H9 (cell line): ENCODE data around the gene HSP90B1. TPM values are rescaled to one million over a fixed set of nuclear protein-coding genes. Genes with fewer than 3 reads are reported as not detected.

ENCODE experiments used
- DNase-seq: peaks from one replicate; pipeline ENCODE4 v3.0.0-alpha.2; 2017
- H2AFZ ChIP-seq: one replicate; pipeline ENCODE4 v1.6.1; 2013; ENCODE audit warnings: mild to moderate bottlenecking, low read length, control low read depth, moderate library complexity
- H2AK5ac ChIP-seq: 2 replicates; pipeline ENCODE4 v1.6.1; 2013; ENCODE audit warnings: low read length, control low read depth, mixed read lengths; ENCODE audit not compliant: insufficient read length
- H2BK120ac ChIP-seq: one replicate; pipeline ENCODE4 v1.6.1; 2013; ENCODE audit warnings: low read depth, mild to moderate bottlenecking, low read length, control low read depth, inconsistent platforms; ENCODE audit not compliant: poor library complexity, severe bottlenecking
- H2BK12ac ChIP-seq: 2 replicates; pipeline ENCODE4 v1.6.1; 2013; ENCODE audit warnings: low read length, control low read depth, mixed read lengths, low read depth; ENCODE audit not compliant: insufficient read length
- H2BK15ac ChIP-seq: 2 replicates; pipeline ENCODE4 v1.6.1; 2013; ENCODE audit warnings: low read depth, low read length, control low read depth
- H2BK20ac ChIP-seq: one replicate; pipeline ENCODE4 v1.6.1; 2013; ENCODE audit warnings: low read depth, mild to moderate bottlenecking, low read length, control low read depth, inconsistent platforms; ENCODE audit not compliant: poor library complexity, severe bottlenecking
- H2BK5ac ChIP-seq: 2 replicates; pipeline ENCODE4 v1.6.1; 2013; ENCODE audit warnings: low read length, control low read depth, mixed read lengths; ENCODE audit not compliant: insufficient read length
- H3K14ac ChIP-seq: 2 replicates; pipeline ENCODE4 v1.6.1; 2013; ENCODE audit warnings: low read length, control low read depth; ENCODE audit not compliant: insufficient read depth
- H3K18ac ChIP-seq: 2 replicates; pipeline ENCODE4 v1.6.1; 2013; ENCODE audit warnings: low read depth, mild to moderate bottlenecking, mixed read lengths, low read length, control low read depth; ENCODE audit not compliant: insufficient read length
- H3K23ac ChIP-seq: 2 replicates; pipeline ENCODE4 v1.6.1; 2013; ENCODE audit warnings: low read length, control low read depth, mixed read lengths, low read depth; ENCODE audit not compliant: insufficient read length
- H3K23me2 ChIP-seq: 2 replicates; pipeline ENCODE4 v1.6.1; 2013; ENCODE audit warnings: low read depth, mild to moderate bottlenecking, mixed read lengths, low read length, control low read depth; ENCODE audit not compliant: insufficient read length, poor library complexity, severe bottlenecking
- H3K27ac ChIP-seq: 2 replicates; pipeline ENCODE4 v1.5.1; 2013; ENCODE audit warnings: low read length, control low read depth, mixed read lengths, low read depth; ENCODE audit not compliant: insufficient read length
- H3K27me3 ChIP-seq: 2 replicates; pipeline ENCODE4 v1.6.1; 2013; ENCODE audit warnings: low read length, control low read depth, inconsistent platforms; ENCODE audit not compliant: insufficient read depth
- H3K4ac ChIP-seq: 2 replicates; pipeline ENCODE4 v1.6.1; 2013; ENCODE audit warnings: low read depth, mild to moderate bottlenecking, control low read depth, inconsistent platforms, low read length, moderate library complexity
- H3K4me1 ChIP-seq: 2 replicates; pipeline ENCODE4 v1.6.1; 2013; ENCODE audit warnings: low read length, control low read depth, inconsistent platforms; ENCODE audit not compliant: insufficient read depth
- H3K4me2 ChIP-seq: 2 replicates; pipeline ENCODE4 v1.6.1; 2013; ENCODE audit warnings: low read length, control low read depth, mixed read lengths; ENCODE audit not compliant: insufficient read length, insufficient read depth
- H3K56ac ChIP-seq: 2 replicates; pipeline ENCODE4 v1.6.1; 2013; ENCODE audit warnings: low read depth, mild to moderate bottlenecking, mixed read lengths, low read length, control low read depth; ENCODE audit not compliant: insufficient read length
- H3K79me1 ChIP-seq: 2 replicates; pipeline ENCODE4 v1.6.1; 2013; ENCODE audit warnings: low read depth, mild to moderate bottlenecking, moderate library complexity, low read length, control low read depth, inconsistent platforms; ENCODE audit not compliant: insufficient read depth, poor library complexity, severe bottlenecking
- H3K79me2 ChIP-seq: 2 replicates; pipeline ENCODE4 v1.6.1; 2013; ENCODE audit warnings: low read length, control low read depth, inconsistent platforms; ENCODE audit not compliant: insufficient read depth
- H3K9ac ChIP-seq: 2 replicates; pipeline ENCODE4 v1.6.1; 2013; ENCODE audit warnings: low read length, control low read depth, mixed read lengths; ENCODE audit not compliant: insufficient read length; ENCODE audit errors: extremely low read depth
- H3K9me3 ChIP-seq: one replicate; pipeline ENCODE4 v1.6.1; 2013; ENCODE audit warnings: low read depth, low read length, inconsistent platforms; ENCODE audit not compliant: control insufficient read depth
- H3T11ph ChIP-seq: one replicate; pipeline ENCODE4 v1.6.1; 2013; ENCODE audit warnings: mild to moderate bottlenecking, low read length, control low read depth, inconsistent platforms
- H4K20me1 ChIP-seq: one replicate; pipeline ENCODE4 v1.6.1; 2013; ENCODE audit not compliant: control insufficient read depth, insufficient read length, insufficient read depth
- H4K5ac ChIP-seq: 2 replicates; pipeline ENCODE4 v1.6.1; 2013; ENCODE audit warnings: low read depth, mild to moderate bottlenecking, mixed read lengths, low read length, control low read depth; ENCODE audit not compliant: insufficient read length
- H4K8ac ChIP-seq: replicated peaks from 2 replicates; pipeline ENCODE4 v1.6.1; 2013; ENCODE audit warnings: low read length, control low read depth, mixed read lengths, low read depth; ENCODE audit not compliant: insufficient read length
- H4K91ac ChIP-seq: 2 replicates; pipeline ENCODE4 v1.6.1; 2013; ENCODE audit warnings: low read depth, mild to moderate bottlenecking, moderate library complexity, mixed read lengths, low read length, control low read depth; ENCODE audit not compliant: insufficient read length
- H3K27ac Mint-ChIP-seq, 3 experiments: 2 replicates in 2 of 3; 3 replicates in 1 of 3; pipeline ENCODE4 v1.8.0; 2020 to 2021; ENCODE audit warnings: mixed read lengths in 3 of 3, mild to moderate bottlenecking in 1 of 3, moderate library complexity in 1 of 3
- H3K27me3 Mint-ChIP-seq: 2 replicates; pipeline ENCODE4 v1.8.0; 2021; ENCODE audit warnings: low read depth, mild to moderate bottlenecking, moderate library complexity, mixed read lengths
- H3K36me3 Mint-ChIP-seq, 3 experiments: 2 replicates in 2 of 3; 3 replicates in 1 of 3; pipeline ENCODE4 v1.8.0; 2020 to 2021; ENCODE audit warnings: low read depth in 3 of 3, mixed read lengths in 3 of 3; ENCODE audit not compliant: insufficient read depth in 1 of 3
- H3K4me1 Mint-ChIP-seq, 2 experiments: 2 replicates each; pipeline ENCODE4 v1.8.0; 2020; ENCODE audit warnings: mixed read lengths in 2 of 2
- H3K4me3 Mint-ChIP-seq, 2 experiments: 2 replicates in 1 of 2; 3 replicates in 1 of 2; pipeline ENCODE4 v1.8.0; 2020 to 2021; ENCODE audit warnings: mild to moderate bottlenecking in 2 of 2, mixed read lengths in 2 of 2, moderate library complexity in 1 of 2
- H3K9me3 Mint-ChIP-seq, 2 experiments: 2 replicates in 1 of 2; 3 replicates in 1 of 2; pipeline ENCODE4 v1.8.0; 2020; ENCODE audit warnings: mild to moderate bottlenecking in 2 of 2, mixed read lengths in 2 of 2, moderate library complexity in 1 of 2
- WGBS: extraction: QIAGEN DNeasy Blood & Tissue Kit; methylation state at CpG from one replicate; pipeline ENCODE4 v1.1.7; 2013; ENCODE audit warnings: missing lambda C conversion rate, low lambda C conversion rate, mixed read lengths; ENCODE audit not compliant: insufficient read length; ENCODE audit errors: extremely low coverage; 5-methylcytosine and 5-hydroxymethylcytosine counted together
- total RNA-seq: library from RNA; stranded (reverse); gene quantifications from 2 replicates; pipeline ENCODE4 v1.2.1, GENCODE V29; 2021
- TF ChIP-seq, protein P1 (sequence below): fragments of 200-600 bp; sonication (generic); conservative IDR thresholded peaks from 3 replicates; pipeline ENCODE4 v1.8.0; 2021; ENCODE audit warnings: antibody characterized with exemption, mild to moderate bottlenecking

The HSP90B1 gene
- total RNA-seq, 1 experiment from 2014 or later = 737 TPM

DNA sequence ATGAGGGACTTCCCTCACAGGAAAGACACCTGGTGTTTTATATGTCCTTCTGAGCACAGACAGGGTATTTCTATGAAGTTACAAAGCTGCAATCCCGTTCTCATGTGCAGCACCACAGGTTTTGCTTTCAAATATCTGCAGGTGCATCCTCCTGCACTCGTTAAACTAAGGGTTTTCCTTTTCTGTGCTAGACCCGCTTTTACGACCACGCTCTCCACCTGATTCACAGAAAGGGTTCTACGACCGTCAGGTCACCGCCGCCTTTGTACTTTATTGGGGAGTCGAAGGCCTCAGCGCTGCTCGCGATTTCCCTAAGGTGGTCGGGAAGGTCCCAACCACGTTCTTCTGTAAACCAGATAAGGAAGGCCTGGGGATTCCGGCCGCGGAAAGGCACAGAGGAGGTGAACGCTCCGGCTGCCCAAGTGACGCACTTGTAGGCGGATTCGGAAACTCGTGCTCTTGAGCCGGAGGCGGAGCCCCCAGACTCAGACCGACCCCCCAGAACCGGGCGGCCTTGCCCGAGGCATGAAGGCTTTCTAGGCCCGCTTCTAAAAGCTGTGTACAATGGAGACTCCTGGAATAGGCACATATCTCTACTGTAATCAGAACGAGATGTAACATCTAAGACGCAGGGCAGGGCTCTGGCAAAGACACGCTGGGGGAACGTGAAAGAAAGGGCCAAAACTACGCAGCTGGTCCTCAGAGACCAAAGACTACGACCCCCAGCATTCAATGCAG lies 995 bp upstream of the HSP90B1 start:
- Histone ChIP-seq H3K27me3 (no peaks in the 10 kb centered on the region), H3K23me2 (peaks cover 15% of the 10 kb centered on the region), H4K5ac (no peak overlapping the region), H3T11ph (no peak overlapping the region), H2BK15ac (no peak overlapping the region), H3K18ac (peak overlapping the region; percentile 77), H4K20me1 (peaks cover 2% of the 10 kb centered on the region), H2AFZ (peak overlapping the region; percentile 65), H3K9me3 (no peaks in the 10 kb centered on the region), H4K91ac (no peak overlapping the region), H3K4me2 (peak overlapping the region; percentile 97), H4K8ac (no peak overlapping the region), H2BK12ac (no peak overlapping the region), H2BK120ac (no peak overlapping the region), H3K56ac (no peak overlapping the region), H3K14ac (peak overlapping the region; percentile 79; the same call in 1 of the 2 replicates), H3K23ac (no peak overlapping the region), H3K9ac (peak overlapping the region; percentile 87), H3K27ac (peak overlapping the region; percentile 51), H3K4ac (no peak overlapping the region), H2BK5ac (no peak overlapping the region), H3K79me1 (peaks cover 4% of the 10 kb centered on the region), H3K79me2 (peaks cover 17% of the 10 kb centered on the region), H2AK5ac (no peak overlapping the region), H2BK20ac (no peak overlapping the region), H3K4me1 (no peaks in the 10 kb centered on the region; the same call in 1 of the 2 replicates)
- Mint-ChIP-seq H3K27me3 (no peaks in the 10 kb centered on the region), H3K27ac (peak overlapping the region; percentile 98 to 100 (median 99)), H3K9me3 (no peaks in the 10 kb centered on the region), H3K4me1 (peaks cover 25 to 31% of the 10 kb centered on the region in 2 experiments), H3K36me3 (peaks cover 28 to 35% (median 28%) of the 10 kb centered on the region in 3 experiments), H3K4me3 (peak overlapping the region; percentile 80 to 91)
- peak; percentile 94 for DNase-seq
- TF ChIP-seq, protein P1, sequence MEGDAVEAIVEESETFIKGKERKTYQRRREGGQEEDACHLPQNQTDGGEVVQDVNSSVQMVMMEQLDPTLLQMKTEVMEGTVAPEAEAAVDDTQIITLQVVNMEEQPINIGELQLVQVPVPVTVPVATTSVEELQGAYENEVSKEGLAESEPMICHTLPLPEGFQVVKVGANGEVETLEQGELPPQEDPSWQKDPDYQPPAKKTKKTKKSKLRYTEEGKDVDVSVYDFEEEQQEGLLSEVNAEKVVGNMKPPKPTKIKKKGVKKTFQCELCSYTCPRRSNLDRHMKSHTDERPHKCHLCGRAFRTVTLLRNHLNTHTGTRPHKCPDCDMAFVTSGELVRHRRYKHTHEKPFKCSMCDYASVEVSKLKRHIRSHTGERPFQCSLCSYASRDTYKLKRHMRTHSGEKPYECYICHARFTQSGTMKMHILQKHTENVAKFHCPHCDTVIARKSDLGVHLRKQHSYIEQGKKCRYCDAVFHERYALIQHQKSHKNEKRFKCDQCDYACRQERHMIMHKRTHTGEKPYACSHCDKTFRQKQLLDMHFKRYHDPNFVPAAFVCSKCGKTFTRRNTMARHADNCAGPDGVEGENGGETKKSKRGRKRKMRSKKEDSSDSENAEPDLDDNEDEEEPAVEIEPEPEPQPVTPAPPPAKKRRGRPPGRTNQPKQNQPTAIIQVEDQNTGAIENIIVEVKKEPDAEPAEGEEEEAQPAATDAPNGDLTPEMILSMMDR = no peak
- WGBS = no CpG with 5 or more reads among the region's 37 CpGs
